Measurements from ENCODE around the gene SPATS2.

The SPATS2 gene

GRCh38 chr12:49568442-49569162, 201.3 kb downstream of the SPATS2 start:
- TF ChIP-seq POLR2AphosphoS5 (IDR thresholded peaks at IDR 0.05; ENCODE audit: low read depth, low read length) (no peak), TAF1 (IDR thresholded peaks at IDR 0.05; ENCODE audit: borderline replicate concordance, insufficient read depth, low read length) (no peak), FOXP2 (optimal IDR thresholded peaks at IDR 0.05; ENCODE audit: borderline replicate concordance, extremely low read depth, extremely low read length, insufficient read depth) (no peak), SIN3A (IDR thresholded peaks at IDR 0.05; ENCODE audit: borderline replicate concordance, insufficient read depth, low read length) (no peak), REST (IDR thresholded peaks at IDR 0.05; ENCODE audit: insufficient read depth in 1 of 2, low read depth in 2 of 2, low read length in 2 of 2) (no peak)

Data from PFSK-1 (cell line).